ENCODE results near the gene LANCL2.

GRCh38 chr7:55335151-55335550, 30.0 kb upstream of the LANCL2 start:
- TF ChIP-seq CTCF (conservative IDR thresholded peaks at IDR 0.05) (no peak), EZH2 (IDR thresholded peaks at IDR 0.05; ENCODE audit: low read depth) (no peak)

All from PC-9 (cell line).